Stimulated activated CD8-positive, alpha-beta memory T cell treated with anti-CD3 and anti-CD28 coated beads, Interleukin-7, amount 100 ng/mL, for 4 hours (primary cell): Measurements from ENCODE around the gene SMYD2.
"Not testable (repeated sequence)": the region's sequence is repeated elsewhere in the genome, so short reads cannot be mapped to it uniquely, and the experiment has no call there.

Source experiments
- DNase-seq, 2 donors: peaks; one replicate each; pipeline ENCODE4 v3.0.0-alpha.2; 2020; ENCODE audit warnings: low read depth in 2 of 2

Gene SMYD2

DNA sequence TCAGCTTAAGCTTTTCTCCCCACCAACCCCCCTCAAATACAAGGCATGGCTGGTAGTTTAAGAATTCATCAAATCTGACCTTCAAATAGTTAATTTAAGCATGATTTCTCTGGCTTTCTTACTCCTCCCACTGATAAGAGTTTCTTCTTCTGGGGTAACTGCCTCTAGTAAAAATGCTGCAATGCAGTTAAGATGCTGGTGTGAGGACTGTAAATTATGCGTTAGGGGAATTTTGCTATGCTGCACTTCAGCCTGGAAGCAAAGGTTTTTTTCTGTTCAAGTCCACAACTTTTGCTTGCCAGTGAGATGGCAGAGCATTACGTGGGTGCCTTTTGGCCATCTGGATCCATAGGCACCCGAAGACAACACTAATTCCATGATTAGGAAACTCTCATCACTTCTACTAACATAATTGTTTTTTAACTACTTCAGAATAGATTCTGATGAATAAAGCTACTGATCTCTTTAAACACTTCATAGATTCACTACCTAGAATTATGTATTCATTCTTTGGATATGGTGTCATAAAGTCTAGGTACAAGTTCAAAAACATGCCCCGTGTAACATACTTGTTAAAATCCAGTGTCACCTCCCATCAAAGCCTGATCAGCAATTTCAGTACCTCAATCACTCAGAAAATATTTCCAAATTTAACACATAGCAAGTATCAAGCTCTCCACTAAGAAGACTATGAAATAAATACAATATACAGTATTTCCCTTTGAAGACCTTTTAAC, 8.8 kb upstream of the SMYD2 start:
- DNase-seq = no peak

DNA sequence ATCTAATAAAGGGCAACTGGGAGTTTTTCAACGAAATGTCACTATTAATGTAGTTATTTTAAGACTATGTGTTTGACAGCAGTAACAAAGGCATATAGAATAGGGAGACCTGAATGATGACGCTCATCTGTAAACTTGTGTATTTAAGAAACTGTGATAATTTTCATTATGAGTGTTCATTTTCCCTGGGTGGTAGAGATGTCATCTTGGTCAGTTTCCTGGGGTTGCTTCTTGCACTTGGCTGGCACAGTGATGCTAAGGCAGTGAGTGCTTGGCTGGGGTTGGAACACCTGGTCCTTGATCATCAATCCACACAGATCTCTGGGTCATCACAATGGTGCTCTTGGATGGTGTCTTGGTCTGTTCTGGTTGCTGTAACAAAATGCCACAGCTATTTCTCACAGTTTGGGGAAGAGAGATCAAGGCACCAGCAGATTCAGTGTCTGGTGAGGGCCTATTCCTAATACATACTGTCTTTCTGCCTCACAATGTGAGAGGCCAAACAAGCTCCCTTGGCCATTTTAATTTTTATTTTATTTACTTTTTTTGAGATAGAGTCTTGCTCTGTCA, 7.9 kb upstream of the SMYD2 start:
- no peak for DNase-seq

DNA sequence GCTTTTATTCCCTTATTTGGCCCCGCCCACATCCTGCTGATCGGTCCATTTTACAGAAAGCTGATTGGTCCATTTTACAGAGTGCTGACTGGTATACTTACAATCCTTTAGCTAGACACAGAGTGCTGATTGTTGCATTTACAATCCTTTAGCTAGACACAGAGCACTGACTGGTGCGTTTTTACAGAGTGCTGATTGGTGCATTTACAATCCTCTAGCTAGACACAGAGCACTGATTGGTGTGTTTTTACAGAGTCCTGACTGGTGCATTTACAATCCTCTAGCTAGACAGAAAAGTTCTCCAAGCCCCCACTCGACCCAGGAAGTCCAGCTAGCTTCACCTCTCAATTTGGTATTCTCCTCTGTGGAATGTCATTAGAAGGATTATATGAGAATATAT, 5.3 kb upstream of the SMYD2 start:
- not testable (repeated sequence) for DNase-seq

DNA sequence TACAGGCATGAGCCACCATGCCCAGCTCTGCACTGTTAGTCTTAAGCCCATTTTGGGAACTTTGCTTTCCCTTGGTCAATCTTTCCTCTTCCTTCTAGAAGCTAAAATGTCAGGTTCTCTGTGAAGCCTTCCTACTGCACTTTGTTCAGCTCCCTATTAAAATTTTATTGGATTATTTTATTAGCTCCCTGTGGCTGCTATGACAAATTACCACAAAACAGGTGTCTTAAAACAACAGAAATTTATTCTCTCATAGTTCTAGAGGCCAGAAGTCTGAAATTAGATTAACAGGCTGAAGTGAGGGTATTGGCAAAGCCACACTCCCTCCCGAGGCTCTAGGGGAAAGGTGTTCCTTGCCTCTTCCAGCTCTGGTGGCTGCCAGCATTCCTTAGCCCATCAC, 4.2 kb upstream of the SMYD2 start:
- DNase-seq = no peak

DNA sequence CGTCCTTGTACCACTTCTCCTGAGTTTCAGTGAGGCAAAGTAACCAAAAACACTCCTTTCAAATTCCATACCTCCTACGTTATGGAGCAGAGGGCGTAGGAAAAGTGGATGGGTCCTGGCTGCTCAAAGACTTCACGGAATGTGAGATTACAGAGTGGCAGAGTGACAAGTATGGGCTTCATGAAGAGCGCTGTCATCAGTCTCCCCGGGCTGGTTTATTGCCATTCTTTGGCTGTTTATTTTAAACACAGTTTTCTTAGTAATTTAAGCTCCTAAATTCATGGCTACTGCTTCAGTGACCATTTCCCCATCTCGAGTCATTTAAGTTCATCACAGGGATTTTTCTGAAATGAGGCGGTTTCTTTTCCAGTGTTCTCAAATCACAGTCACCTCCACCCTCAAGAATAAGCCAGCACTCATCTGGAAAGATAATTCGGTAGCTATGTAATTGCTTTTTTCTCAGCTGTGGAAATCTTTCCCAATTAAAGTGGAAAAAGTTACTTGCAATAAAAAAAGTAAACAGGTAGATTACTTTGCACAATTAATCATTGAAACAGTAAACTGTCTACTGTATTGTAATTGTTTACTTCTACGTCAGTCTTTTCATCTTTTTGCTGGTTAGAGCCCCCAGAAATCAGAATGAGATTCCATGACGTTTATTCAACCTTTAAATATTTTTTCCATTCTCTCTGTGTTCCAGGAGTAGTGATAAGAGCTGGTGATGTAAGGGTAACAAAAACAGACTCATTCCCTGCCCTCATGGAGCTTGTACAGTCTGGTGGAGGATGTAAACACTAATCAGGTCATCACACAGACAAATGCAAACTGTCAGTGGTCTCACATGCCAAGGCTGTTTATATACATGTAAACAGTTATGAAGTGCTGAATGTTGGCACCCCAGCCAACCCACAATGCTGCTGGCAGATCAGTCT, 3.0 kb upstream of the SMYD2 start:
- DNase-seq = no peak

DNA sequence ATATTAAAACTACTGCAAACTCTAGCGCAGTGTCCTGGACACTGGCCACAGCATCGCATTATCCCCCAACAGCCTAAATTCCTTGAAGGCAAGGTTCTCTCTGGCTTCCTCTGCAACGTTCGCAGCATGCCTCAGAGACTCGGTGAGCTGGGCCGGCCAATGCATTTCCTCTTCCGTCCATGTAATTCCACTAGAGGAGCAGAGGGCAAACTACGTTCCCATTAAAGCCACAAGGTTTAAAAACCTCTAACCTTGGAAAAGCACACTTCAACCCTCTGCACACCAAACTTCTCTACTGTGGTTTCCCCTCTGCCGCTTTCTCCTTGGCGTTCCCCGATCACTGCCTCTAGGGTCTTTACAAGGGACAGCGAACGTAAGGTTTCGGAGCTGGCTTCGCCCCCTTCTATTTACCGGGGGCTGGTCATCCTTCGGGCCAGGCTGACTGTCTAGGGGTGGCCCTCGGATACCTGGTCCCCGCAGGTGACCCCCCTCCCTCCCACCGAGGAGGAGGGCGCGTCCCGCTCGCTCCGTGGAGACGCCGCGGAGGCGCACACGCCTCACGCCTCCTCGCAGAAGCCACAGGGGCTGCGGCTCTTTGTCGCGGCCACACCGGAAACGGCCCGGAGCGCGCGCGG, 456 bp upstream of the SMYD2 start:
- peak in 1 of 2 donors; percentile 4 for DNase-seq

DNA sequence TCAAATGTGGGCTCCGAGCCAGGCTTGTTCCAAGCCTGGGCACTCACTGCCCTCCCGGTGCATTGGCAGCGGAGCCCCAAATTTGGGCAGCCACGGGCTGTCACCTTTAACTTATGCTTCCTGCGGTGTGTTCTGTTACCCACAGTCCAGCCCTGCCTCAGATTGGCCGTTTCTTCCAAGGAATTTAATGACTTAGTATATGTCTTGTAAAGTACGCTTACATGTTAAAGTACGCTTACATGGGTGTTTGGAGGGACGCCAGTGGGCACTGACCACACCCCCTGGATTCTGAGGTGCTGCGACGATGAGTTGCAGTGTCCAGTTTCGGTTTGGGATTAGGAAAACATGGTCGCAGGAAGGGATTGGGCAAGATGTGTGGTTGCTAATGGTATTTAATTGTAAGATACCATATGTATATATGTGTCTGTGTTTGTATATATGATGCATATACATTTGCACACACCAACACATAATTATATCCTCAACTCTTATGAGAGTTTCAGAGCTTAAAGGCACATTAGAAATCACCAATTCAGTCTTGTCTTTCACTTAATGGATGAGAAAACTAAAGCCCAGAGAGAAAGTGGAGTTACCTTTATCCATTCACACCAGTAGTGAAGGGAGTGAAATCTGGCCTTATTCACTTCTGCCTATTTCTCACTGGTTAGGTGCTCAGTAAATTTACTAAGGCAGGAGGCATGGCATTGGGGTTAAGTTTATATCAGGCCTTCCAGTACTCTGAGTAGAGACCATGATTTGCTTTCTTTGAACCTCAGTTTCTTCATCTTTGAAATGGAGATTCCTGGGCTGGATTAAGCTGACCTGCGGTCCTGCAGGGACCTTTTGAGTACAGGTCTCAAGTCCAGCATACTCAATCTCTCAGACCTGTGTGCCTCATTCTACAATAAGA, 1.0 kb downstream of the SMYD2 start:
- DNase-seq = no peak

DNA sequence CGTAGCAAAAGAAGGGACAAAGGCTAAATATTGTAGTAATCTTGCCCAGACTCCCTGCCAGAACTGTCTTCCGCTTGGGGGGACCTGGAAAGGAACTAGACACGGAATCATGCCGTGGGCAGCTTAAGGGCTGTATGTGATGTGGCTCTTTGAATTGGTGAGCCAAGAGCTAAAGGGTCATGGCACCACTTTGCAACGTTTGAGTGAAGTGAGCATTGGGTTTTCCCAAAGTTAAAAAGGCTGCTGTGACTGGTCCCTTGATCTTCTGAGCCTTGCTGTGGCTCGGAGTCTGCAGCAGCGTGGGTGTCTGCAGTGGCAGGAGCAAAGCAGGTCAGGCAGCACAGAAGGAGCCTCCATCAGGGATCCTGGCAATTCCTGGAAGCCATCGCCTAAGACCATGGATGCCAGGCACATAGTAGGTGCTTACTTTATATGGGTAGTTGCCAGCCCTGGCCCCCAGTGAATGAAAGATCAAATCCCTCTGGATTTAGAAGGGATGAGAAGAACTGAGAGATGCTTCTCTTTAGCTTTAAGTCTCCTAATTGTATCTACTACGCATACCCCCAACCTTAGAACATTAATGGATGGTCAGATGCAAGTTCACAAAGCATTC, 1.8 kb downstream of the SMYD2 start:
- no peak for DNase-seq

DNA sequence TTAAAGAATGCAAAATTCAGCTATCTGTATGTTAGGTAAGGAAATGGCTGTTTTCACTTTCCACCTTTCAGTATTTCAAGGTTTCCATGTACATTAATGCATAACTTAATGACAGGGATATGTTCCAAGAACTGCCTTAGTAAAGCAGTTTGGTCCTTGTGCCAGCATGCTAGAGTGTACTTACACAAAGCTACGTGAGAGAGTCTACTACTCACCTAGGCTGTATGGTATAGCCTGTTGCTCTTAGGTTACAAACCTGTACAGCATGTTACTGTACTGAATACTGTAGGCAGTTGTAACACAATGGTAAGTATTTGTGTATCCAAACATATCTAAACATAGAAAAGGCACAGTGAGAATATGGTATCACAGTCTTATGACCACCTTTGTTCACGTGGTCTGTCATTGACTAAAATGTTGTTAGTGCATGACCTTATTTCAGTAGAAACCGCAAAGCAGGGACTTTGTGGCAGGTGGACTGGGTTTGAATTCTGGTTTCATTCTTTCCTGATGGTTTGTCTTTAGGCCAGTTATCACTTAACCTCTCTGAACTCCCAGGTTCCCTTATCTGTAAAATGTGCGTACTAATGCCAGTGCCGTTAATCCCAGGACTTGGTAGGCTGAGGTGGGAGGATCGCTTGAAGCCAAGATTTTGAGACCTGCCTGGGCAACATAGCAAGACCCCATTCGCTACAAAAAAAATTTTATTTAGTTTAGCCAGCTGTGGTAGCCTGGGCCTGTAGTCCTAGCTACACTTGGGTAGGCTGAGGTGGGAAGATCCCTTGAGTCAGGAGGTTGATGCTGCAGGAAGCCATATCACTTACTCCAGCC, 4.9 kb downstream of the SMYD2 start:
- no peak for DNase-seq

DNA sequence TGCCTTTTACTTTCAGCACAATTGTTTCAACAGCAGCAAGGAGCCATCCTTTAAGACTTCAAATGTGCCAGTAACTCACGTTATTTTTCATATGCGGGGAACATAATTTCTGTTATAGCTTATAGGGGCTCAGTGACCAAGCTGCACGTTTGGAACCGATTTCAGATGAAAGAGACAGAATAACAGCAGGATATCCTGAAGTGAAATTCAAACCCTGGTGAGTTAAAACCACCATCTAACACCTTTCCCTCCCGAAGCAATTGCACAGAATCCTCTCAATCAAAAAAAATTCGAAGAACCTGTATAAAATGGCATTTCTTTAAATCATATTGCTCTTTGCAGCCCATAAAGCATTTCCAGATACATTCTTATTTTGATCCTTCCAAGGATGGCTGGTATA, 6.9 kb downstream of the SMYD2 start:
- no peak for DNase-seq

DNA sequence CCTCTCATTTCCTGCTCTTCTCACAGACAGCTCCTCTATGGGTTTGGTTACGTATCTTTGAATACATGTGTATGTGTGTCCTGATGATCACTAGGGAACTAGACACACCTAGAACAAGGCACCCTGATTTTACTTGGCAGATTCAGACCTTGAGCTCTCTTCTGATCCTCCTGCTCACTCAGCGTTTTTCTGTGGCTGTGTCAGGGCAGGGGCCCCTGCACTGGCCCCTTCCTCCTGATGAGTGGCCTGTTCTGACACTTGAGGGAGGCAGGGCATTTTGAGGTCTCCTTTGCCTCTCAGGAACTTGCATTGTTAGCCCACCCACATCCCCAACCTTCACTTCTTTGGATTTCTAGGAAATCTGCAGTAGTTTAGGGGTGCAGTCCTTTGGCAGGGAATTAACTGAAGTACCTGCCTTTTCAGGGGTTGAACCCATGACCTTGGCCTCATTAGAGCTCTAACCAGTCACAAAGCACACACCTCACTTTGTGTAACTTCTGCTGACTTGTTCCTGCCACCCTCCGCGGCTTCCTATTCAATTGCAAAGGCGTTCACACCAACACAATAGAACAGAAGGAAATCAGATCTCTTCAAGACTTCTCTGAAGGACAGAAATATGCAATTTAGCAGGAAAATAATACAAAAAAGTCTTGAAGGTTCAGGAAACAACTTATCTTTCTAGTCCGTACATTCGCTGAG, 8.8 kb downstream of the SMYD2 start:
- no peak for DNase-seq

DNA sequence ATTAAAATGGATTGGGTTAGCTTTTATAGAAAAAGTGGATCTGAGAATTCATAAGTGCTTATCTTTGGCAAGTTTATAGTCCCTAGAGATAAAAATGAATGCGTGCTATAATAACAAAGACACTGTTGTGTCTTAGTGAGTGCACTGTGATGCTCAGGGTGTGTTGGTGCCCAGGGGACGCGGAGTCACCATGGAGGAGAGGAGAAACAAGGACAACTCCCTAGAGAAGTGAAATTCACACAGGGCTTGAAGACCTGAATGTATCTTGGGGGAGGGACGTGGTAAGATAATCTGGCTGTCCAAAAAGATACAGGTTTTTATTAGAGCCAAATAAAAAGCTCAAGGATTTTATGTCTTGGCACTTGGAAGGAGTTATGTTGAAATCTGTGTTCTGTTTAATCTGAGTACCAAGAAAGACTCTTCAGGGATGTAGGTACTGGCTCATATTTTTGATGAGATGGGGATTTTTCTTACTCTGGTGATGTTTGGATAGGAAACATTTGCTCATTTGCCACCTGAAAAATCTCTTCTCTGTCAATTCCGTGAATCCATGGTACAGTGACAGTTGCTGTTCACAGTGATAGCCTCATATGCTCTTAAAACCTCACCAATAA, 9.6 kb downstream of the SMYD2 start:
- DNase-seq = no peak

DNA sequence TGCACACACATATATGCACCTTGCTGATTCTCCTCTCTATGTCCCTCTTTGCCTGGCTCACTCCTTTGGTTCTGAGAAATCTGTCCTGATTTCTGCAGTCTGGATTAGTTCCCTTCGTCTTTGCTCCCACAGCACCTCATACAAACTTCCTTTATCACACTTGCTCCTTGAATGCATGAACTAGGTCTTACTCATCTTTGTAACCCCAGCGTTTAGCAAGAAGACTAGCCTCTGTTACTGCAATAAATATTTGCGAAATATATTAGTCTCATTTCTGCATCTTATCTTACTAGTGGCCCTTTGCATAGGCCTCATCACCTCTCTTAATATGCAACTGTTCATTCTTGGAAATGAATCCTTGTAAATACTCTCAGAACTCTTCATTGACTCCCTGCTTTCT, 11.4 kb downstream of the SMYD2 start:
- DNase-seq = no peak

DNA sequence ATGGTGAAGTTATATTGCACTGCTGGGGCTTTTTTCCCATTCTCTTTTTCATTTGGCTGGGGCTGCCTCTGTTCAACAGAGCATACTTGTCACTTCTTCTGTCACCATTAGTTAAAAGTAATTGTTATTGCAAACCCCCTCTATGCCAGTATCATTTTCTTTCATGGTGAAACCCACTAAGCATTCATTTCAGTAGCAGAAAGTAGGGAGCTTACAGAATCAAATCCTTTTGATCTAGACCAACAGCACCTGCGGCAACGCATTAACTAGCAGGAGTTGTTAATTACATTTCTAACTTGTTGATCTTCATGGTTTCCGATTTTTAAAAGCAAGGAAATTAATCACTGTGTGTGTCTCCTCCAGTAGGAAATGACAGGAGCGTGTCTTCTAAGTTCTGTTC, 15.0 kb downstream of the SMYD2 start:
- no peak for DNase-seq

DNA sequence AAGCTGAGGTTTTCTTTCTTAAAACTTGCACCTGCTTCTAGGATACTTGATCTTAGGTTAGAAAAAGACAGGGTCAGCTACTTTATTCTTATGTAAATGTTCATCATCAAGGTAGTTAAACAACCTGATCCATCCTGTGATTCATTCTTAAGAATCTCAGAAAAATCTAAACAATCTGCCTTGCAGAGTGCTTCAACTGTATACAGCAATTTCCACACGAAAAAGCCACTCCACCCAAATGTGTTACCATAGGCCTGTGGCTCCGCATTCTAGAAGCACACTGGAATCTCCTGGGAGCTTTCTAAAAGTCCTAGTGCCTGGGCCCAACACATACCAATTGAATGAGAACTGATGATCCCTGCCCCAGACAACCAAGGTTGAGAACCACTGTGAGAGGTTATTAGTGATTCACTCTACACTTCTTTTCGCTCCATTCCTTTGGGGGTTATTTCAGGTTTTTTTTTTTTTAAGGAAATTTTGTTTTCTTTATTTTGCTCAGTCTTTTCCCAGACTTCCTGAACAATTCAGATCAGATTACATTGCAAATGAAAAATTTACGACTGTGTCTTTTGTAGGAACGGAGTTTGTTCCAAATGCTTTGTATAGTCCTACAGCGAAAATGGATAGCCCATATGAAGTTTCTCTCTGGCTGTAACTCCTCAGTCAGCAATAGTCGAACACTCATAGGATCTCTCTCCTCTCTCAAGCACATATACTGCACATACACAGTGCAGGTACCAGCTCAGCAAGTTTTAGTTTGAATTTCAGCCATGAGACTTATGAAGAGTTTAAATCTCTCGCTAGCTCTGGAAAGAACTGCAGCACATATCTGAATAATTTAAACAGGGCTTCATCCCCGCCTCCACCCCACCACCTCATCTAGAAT, 16.1 kb downstream of the SMYD2 start:
- no peak for DNase-seq

DNA sequence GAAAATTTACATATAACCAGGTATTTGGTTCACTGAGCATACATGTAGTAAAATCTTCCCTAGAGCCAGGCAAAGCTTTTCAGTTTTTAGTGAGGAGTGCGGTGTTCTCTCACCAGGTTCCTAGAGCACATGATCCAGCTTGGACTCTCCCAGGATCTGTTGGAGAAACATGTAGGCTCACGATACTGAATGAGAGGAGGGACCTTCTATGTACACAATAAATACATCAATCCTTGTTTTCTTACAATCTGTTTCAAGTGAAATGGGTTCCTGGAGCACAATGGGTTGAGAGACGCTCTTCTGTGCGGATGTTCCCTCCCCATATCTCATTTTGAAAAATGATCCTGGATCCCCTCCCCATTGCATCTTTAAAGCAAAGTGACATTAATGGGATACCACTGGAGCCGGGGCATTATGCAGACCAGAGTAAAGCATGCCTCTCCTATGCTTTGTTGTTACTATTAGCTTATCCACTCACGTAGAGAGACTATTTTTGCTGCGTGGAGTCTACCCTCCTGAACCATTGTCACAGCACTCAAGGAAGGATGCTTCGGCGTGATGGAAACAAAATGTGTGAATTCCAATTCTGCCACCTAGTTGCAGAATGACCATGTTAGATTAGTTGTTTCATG, 19.3 kb downstream of the SMYD2 start:
- DNase-seq = no peak

DNA sequence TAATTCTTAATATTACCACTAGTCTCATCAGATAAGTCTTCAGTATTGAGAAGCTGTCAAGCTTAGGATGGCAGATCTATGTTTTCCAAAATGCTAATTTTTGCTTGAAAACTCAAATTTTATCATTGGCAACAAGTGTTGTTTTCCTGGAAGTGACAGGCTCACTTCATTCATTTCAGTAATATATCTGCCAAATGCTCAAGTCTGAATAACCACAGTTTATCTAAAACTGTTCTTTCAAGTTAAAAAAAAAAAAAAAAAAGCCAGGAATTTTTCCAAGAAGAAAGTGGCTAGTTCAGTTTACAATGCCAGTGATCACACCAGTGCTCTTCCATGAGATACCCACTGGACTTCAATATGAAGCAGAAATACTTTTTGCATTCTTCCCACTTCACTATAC, 20.6 kb downstream of the SMYD2 start:
- no peak for DNase-seq
